CD4-positive, alpha-beta T cell (primary cell): Measurements from ENCODE around the gene CLIC5. TPM values are rescaled to one million over a fixed set of nuclear protein-coding genes. Genes with fewer than 3 reads are reported as not detected.

Experiments
- ATAC-seq: fragments of 200-7000 bp; cut with Tn5 transposase; one replicate; pipeline ENCODE4 v1.10.0; 2022; ENCODE audit warnings: mild to moderate bottlenecking; ENCODE audit not compliant: poor library complexity
- CTCF ChIA-PET: fragments of 350-600 bp; sonication (Branson Sonifier 250); formaldehyde crosslinking; loops from one replicate; lab custom pipeline; 2021; ENCODE audit warnings: antibody characterized with exemption, inconsistent platforms; lab: Charles Lee
- POLR2A ChIA-PET: fragments of 350-600 bp; sonication (Branson Sonifier 250); formaldehyde crosslinking; loops from one replicate; lab custom pipeline; 2021; ENCODE audit warnings: antibody characterized with exemption, inconsistent platforms; lab: Charles Lee
- DNase-seq, 14 experiments: peaks; one replicate each; pipeline ENCODE4 v3.0.0-alpha.2; 2013 to 2020; ENCODE audit warnings: mixed read lengths in 2 of 14
- H3K27ac ChIP-seq, 2 donors: one replicate each; pipeline versions ENCODE4 v1.5.1 to v1.7.0; 2013; ENCODE audit warnings: low read length in 2 of 2, low read depth in 1 of 2, mild to moderate bottlenecking in 1 of 2
- H3K27me3 ChIP-seq, 2 experiments: 1 replicate in 1 of 2; 2 replicates in 1 of 2; pipeline versions ENCODE4 v1.6.1 to v1.7.0; 2013; ENCODE audit warnings: low read length in 2 of 2, control low read depth in 1 of 2, mild to moderate bottlenecking in 1 of 2, moderate library complexity in 1 of 2; ENCODE audit not compliant: insufficient read depth in 2 of 2, control insufficient read depth in 1 of 2
- H3K36me3 ChIP-seq: one replicate; pipeline ENCODE4 v1.6.1; 2013; ENCODE audit warnings: low read length, control low read depth; ENCODE audit not compliant: insufficient read depth
- H3K4me1 ChIP-seq: one replicate; pipeline ENCODE4 v1.6.1; 2013; ENCODE audit warnings: low read length, control low read depth; ENCODE audit not compliant: insufficient read depth
- H3K4me3 ChIP-seq: one replicate; pipeline ENCODE4 v1.5.1; 2013; ENCODE audit warnings: mild to moderate bottlenecking, low read length, moderate library complexity
- H3K9me3 ChIP-seq, 2 experiments: 1 replicate in 1 of 2; 2 replicates in 1 of 2; pipeline versions ENCODE4 v1.6.1 to v1.7.0; 2013; ENCODE audit warnings: low read length in 2 of 2, mild to moderate bottlenecking in 2 of 2, control low read depth in 1 of 2, moderate library complexity in 1 of 2; ENCODE audit not compliant: control insufficient read depth in 1 of 2, insufficient read depth in 1 of 2
- H3K27ac Mint-ChIP-seq: one replicate; pipeline ENCODE4 v1.8.0; 2020; ENCODE audit warnings: mixed read lengths
- H3K27me3 Mint-ChIP-seq: one replicate; pipeline ENCODE4 v1.8.0; 2021; ENCODE audit warnings: mixed read lengths
- H3K36me3 Mint-ChIP-seq: one replicate; pipeline ENCODE4 v1.8.0; 2021; ENCODE audit warnings: low read depth, mixed read lengths
- H3K4me1 Mint-ChIP-seq: one replicate; pipeline ENCODE4 v1.8.0; 2021; ENCODE audit warnings: low read depth, mixed read lengths
- H3K4me3 Mint-ChIP-seq: one replicate; pipeline ENCODE4 v1.8.0; 2020; ENCODE audit warnings: mild to moderate bottlenecking, mixed read lengths
- H3K9me3 Mint-ChIP-seq: one replicate; pipeline ENCODE4 v1.8.0; 2020; ENCODE audit warnings: mixed read lengths
- intact Hi-C, 2 experiments: fragments of 100-400 bp; cut with DNase I in 1 of 2; cut with micrococcal nuclease in 1 of 2; formaldehyde crosslinking; loops; one replicate each; pipeline versions ENCODE4 v1.15.1 to v1.9.0; 2023 to 2025; cut with DNase I, micrococcal nuclease
- total RNA-seq, 174 experiments: library from RNA in 2 of 174; stranded (reverse) in 2 of 174; gene quantifications; one replicate each; pipeline ENCODE4 v1.2.3 and lab custom pipeline; 2021 to 2026
- TF ChIP-seq, protein P1 (sequence below): fragments of 200-600 bp; IDR thresholded peaks from one replicate; pipeline ENCODE4 v1.8.0; 2022; ENCODE audit warnings: antibody characterized with exemption, mild to moderate bottlenecking

Gene CLIC5
- total RNA-seq, 2 experiments from 2014 or later: 2.5 to 2.8 TPM

GRCh38 chr6:45851034-45851400 is 164.6 kb downstream of the CLIC5 start:
- no peaks in the 10 kb centered on the region for H3K9me3 Mint-ChIP-seq

DNA sequence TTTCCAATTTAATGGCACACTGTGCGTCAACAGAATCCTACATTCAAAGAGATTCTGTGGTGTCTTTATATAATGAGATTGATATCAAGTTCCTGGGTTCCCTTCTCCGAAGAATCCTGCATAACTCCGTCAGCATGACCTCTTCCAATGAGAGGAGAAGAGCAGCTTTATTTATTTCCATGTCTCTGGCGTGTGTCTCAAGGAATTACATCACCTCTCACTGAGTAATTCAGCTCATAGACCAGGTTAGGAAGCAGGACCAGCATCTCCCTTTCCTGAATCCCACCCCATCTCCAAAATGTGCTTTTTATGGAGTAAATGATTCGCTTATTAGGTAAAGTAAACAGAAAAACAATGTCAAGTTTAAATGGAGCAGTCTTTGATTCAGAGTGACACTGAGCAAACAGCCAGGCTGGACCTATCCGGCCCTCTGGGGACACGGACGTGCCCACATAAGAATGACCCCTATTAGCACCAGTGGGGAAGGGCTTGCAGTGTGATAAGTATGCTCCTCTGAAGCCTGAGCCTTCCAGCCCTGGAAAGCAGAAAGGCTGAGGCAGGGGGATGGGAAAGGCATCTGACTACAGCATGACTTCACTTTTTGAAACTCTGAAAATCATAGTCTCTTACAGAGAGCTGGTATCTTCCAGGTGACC is 165.2 kb downstream of the CLIC5 start:
- Histone ChIP-seq H3K27ac (no peak overlapping the region), H3K4me3 (no peak overlapping the region), H3K27me3 (peaks cover 0 to 5% of the 10 kb centered on the region in 2 experiments), H3K9me3 (no peaks in the 10 kb centered on the region), H3K4me1 (no peaks in the 10 kb centered on the region), H3K36me3 (no peaks in the 10 kb centered on the region)
- ChIA-PET POLR2A (no interaction called here), CTCF (no interaction called here)
- DNase-seq (no peak), ATAC-seq (no peak)
- Mint-ChIP-seq H3K4me1 (no peaks in the 10 kb centered on the region), H3K9me3 (no peaks in the 10 kb centered on the region), H3K4me3 (no peak overlapping the region), H3K27ac (no peak overlapping the region), H3K27me3 (peaks cover 14% of the 10 kb centered on the region), H3K36me3 (no peaks in the 10 kb centered on the region)
- intact Hi-C loops: no loop called here
- TF ChIP-seq, protein P1, sequence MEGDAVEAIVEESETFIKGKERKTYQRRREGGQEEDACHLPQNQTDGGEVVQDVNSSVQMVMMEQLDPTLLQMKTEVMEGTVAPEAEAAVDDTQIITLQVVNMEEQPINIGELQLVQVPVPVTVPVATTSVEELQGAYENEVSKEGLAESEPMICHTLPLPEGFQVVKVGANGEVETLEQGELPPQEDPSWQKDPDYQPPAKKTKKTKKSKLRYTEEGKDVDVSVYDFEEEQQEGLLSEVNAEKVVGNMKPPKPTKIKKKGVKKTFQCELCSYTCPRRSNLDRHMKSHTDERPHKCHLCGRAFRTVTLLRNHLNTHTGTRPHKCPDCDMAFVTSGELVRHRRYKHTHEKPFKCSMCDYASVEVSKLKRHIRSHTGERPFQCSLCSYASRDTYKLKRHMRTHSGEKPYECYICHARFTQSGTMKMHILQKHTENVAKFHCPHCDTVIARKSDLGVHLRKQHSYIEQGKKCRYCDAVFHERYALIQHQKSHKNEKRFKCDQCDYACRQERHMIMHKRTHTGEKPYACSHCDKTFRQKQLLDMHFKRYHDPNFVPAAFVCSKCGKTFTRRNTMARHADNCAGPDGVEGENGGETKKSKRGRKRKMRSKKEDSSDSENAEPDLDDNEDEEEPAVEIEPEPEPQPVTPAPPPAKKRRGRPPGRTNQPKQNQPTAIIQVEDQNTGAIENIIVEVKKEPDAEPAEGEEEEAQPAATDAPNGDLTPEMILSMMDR: no peak

More at GRCh38 chr6:45851034-45851400, 164.6 kb downstream of the CLIC5 start:
- H3K4me3 Mint-ChIP-seq: no peak overlapping the region
- no peak for DNase-seq
- H3K27me3 Mint-ChIP-seq: peaks cover 14% of the 10 kb centered on the region
- no peak for ATAC-seq
- H3K4me3 ChIP-seq: no peak overlapping the region
- H3K4me1 Mint-ChIP-seq: no peaks in the 10 kb centered on the region
- H3K27me3 ChIP-seq: peaks cover 0 to 5% of the 10 kb centered on the region in 2 experiments
- H3K27ac ChIP-seq: no peak overlapping the region
- TF ChIP-seq, protein P1: no peak
- H3K4me1 ChIP-seq: no peaks in the 10 kb centered on the region
- no peak overlapping the region for H3K27ac Mint-ChIP-seq
- H3K9me3 ChIP-seq: no peaks in the 10 kb centered on the region
- H3K36me3 Mint-ChIP-seq: no peaks in the 10 kb centered on the region
- CTCF ChIA-PET: no interaction called here
- H3K36me3 ChIP-seq: no peaks in the 10 kb centered on the region
- POLR2A ChIA-PET: no interaction called here
- intact Hi-C loops: no loop called here

DNA sequence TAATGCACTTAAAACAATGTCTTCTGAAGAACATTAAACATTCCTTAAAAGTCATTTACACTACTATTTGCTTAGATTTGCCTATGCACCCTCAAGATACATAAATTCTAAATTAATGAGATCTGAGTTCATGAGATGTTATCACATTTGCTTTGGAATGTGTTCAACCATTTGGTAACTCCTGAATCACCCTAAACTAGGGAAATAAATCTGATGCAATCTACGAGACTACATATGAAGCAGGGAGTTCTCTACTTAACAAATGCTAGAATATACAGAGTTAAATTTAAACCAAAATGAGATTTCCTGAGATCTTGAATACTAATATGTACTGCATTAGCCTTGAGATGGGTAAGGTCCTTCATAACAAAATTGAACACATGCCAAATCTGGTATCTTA is 170.1 kb downstream of the CLIC5 start:
- Mint-ChIP-seq H3K4me3 (no peak overlapping the region), H3K9me3 (no peaks in the 10 kb centered on the region), H3K4me1 (no peaks in the 10 kb centered on the region), H3K27ac (no peak overlapping the region), H3K27me3 (no peaks in the 10 kb centered on the region), H3K36me3 (no peaks in the 10 kb centered on the region)
- intact Hi-C loops: no loop called here
- Histone ChIP-seq H3K36me3 (no peaks in the 10 kb centered on the region), H3K4me1 (no peaks in the 10 kb centered on the region), H3K9me3 (no peaks in the 10 kb centered on the region), H3K27me3 (no peaks in the 10 kb centered on the region), H3K27ac (no peak overlapping the region), H3K4me3 (no peak overlapping the region)
- no peak for ATAC-seq
- ChIA-PET POLR2A (no interaction called here), CTCF (no interaction called here)
- TF ChIP-seq, protein P1: no peak
- no peak for DNase-seq
